ENCODE results near the gene HUWE1.
A peak's percentile ranks its signal among the peaks of the same experiment; 100 is the strongest.
"Not testable (repeated sequence)": the region's sequence is repeated elsewhere in the genome, so short reads cannot be mapped to it uniquely, and the experiment has no call there.

The HUWE1 gene, protein sequence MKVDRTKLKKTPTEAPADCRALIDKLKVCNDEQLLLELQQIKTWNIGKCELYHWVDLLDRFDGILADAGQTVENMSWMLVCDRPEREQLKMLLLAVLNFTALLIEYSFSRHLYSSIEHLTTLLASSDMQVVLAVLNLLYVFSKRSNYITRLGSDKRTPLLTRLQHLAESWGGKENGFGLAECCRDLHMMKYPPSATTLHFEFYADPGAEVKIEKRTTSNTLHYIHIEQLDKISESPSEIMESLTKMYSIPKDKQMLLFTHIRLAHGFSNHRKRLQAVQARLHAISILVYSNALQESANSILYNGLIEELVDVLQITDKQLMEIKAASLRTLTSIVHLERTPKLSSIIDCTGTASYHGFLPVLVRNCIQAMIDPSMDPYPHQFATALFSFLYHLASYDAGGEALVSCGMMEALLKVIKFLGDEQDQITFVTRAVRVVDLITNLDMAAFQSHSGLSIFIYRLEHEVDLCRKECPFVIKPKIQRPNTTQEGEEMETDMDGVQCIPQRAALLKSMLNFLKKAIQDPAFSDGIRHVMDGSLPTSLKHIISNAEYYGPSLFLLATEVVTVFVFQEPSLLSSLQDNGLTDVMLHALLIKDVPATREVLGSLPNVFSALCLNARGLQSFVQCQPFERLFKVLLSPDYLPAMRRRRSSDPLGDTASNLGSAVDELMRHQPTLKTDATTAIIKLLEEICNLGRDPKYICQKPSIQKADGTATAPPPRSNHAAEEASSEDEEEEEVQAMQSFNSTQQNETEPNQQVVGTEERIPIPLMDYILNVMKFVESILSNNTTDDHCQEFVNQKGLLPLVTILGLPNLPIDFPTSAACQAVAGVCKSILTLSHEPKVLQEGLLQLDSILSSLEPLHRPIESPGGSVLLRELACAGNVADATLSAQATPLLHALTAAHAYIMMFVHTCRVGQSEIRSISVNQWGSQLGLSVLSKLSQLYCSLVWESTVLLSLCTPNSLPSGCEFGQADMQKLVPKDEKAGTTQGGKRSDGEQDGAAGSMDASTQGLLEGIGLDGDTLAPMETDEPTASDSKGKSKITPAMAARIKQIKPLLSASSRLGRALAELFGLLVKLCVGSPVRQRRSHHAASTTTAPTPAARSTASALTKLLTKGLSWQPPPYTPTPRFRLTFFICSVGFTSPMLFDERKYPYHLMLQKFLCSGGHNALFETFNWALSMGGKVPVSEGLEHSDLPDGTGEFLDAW (N-terminal part only)

GRCh38 chrX:53686151-53686885, at the start of gene HUWE1:
HUWE1 (minus strand) TSS chrX:53686719; CDS start chrX:53654107, 32,612 bp downstream.
- DNase-seq (ENCODE audit: low spot score), result peak; percentile 67

DNA sequence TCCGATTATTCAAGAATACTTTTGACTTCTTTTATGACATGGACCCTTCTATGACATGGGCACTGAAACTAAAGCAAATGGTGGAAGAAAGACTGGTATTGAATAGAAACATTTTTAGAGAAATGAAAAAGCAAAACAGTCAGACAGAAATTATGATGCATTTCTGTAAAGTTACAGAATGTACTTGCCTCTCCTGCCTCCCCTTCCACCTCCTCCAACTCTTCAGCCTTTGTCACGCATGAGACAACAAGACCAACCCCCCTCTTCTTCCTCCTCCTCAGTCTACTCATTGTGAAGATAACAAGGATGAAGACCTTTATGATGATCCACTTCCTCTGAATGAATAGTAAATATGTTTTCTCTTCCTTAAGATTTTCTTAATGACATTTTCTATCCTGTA, 46.3 kb upstream of the HUWE1 start:
- DNase-seq (ENCODE audit: low spot score), result no peak

DNA sequence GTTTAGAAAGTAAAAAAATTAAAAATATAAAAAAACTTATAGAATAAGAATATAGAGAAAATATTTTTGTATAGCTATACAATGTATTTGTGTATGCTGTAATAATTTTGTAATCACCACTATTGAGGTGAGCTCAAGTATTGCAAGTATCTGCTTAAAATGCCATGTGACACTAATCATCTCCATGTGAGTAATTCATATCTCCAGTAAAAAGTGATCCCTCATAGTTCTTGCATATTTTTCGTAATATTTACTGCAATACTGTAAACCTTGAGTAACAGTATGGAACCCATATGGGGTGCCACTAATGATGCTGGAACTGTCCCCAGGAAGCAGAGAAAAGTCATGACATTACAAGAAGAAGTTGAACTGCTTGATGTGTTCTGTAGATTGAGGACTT, 43.2 kb upstream of the HUWE1 start:
- no peak for DNase-seq (ENCODE audit: low spot score)

DNA sequence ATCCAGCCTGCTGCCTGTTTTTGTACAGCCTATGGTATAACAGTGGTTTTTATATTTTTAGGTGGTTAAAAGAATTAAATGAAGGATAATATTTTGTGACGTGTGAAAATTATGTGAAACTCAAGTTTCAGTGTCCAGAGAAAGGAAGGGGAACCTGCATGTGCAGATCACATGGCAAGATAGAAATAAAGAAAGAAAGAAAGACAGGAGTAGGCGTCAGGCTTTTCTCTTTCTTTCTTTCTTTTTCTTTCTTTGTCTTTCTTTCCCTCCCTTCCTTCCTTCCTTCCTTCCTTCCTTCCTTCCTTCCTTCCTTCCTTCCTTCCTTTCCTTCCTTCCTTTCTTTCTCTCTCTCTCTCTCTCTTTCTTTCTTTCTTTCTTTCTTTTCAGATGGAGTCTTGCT, 42.0 kb upstream of the HUWE1 start:
- no peak for DNase-seq (ENCODE audit: low spot score)

- DNase-seq (ENCODE audit: low spot score), result no peak
Observed at GRCh38 chrX:53724872-53725271, 38.4 kb upstream of the HUWE1 start.

- no peak for DNase-seq (ENCODE audit: low spot score)
Observed at GRCh38 chrX:53723381-53723780, 36.9 kb upstream of the HUWE1 start.

DNA sequence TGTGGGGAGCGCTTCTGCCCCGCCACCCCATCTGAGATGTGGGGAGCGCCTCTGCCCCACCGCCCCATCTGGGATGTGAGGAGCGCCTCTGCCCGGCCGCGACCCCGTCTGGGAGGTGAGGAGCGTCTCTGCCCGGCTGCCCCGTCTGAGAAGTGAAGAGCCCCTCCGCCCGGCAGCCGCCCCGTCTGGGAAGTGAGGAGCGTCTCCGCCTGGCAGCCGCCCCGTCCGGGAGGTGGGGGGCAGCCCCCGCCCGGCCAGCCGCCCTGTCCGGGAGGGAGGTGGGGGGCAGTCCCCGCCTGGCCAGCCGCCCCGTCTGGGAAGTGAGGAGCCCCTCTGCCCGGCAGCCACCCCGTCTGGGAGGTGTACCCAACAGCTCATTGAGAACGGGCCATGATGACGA, 35.1 kb upstream of the HUWE1 start:
- DNase-seq (ENCODE audit: low spot score), result not testable (repeated sequence)

GRCh38 chrX:53719666-53720065, 33.1 kb upstream of the HUWE1 start:
- DNase-seq (ENCODE audit: low spot score), result not testable (repeated sequence)

DNA sequence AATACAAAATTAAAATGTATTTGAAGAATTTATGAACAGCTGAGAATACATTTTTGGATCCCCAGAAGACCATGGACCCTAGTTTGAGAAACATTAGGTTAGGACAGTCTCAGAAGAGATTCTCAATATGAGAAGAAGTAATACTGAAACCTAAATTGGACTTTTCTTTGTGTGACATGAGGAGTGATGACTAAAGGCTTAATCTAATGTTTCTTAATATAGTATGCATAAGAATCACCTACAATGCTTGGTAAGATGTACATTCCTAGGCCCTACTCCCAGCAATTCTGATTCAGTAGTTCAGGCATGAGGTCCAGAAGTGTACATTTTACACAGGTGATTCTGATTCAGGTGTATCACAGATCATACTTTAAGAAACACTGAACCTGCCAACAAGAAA, 31.6 kb upstream of the HUWE1 start:
- DNase-seq (ENCODE audit: low spot score), result no peak

- DNase-seq (ENCODE audit: low spot score), result no peak
Observed at GRCh38 chrX:53717205-53717604, 30.7 kb upstream of the HUWE1 start.

DNA sequence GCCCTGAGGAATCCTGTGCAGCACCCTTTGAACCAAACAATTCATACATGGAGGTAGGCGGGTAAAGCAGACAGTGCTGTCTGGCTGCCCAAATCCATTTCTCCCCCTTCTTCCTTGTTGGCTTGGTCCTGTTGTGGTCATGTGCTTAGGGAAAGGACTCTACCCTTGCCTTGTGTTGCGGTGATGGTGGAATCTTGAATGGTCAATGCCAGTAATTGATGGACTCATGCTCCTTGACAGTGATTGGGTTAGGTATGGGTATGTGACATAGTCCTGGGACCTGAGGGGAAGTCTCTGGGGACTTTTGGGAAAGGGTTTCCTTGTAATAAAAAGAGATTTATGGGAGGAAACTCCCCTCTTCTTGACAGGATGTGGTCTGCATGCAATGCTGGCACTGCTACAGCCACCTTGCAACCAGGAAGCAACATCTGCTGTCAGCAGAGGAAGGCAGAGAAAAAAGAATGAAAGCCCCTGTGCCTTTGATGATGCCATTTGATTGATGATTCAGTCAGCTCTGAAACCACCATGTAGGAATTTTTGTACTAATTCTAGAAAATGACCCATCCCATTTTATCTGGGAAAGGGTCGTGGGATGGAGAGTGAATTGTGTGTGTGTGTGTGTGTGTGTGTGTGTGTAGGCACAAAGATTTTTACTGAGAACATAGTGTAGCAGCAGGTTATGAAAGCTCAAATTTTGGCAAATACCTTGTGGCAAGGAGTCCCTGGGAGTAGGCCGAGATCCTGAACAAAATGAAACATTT, 30.0 kb upstream of the HUWE1 start:
- DNase-seq (ENCODE audit: low spot score), result no peak

DNA sequence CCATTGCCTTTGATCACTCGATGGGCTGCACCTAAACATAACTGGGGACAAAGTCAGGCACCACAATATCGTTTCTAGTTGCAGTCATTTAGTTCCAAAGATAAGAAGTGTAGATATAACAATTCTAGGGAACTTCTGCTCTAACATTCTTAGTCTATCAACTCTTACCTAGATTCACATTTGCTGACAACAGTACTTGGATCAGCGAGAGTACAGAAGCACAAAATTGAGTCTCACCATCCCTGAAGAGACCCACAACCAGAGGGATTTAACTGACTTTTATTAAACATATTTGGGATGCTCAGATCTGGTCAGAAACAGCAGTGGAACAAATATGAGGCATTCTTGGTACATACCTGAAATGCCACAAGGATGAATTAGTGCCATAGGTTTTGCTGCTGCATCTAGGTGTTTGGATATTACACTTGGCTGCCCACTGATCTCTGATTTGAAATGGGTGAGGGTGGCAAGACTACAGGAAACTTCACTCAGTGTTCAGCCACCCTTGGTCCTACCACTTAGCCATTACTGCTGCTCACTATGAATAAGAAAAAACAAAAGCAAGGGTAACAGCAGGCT, 28.9 kb upstream of the HUWE1 start:
- no peak for DNase-seq (ENCODE audit: low spot score)

DNA sequence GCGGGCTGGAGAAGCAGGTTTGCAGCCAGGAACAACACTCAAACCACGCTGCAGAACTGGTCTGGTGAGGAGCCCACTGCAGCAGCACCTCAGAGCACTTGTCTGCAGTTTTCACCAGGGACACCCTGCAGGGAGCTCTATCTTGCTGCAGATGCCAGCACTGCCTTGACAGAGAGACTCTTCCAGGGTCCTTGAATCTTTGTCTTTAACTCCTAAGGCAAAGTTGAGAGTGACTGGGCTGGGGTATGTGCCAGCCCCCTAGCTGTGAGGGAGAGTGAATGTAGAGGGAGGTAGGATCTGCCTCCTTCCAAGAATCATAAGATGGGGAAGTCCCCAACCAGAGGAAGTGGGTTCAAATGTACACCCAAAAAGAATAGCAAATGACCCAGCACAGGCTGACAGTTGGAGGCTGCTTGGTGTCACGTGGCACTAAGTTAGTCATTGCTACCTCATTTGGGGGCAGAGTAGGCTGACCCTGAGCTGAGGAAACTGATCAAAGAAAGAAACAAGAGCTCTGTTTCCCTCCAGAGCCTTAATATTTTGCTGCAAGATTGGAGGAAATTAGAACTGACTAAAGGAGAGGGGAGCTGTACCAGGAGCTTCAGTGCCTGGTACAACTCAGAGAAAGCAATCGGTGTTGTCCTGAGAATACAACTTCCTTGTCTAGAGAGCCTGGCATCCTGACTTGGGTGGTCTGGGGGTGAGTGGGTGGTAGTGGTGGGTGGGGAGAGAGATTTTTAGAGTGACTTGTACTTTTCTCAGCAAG, 28.2 kb upstream of the HUWE1 start:
- no peak for DNase-seq (ENCODE audit: low spot score)

DNA sequence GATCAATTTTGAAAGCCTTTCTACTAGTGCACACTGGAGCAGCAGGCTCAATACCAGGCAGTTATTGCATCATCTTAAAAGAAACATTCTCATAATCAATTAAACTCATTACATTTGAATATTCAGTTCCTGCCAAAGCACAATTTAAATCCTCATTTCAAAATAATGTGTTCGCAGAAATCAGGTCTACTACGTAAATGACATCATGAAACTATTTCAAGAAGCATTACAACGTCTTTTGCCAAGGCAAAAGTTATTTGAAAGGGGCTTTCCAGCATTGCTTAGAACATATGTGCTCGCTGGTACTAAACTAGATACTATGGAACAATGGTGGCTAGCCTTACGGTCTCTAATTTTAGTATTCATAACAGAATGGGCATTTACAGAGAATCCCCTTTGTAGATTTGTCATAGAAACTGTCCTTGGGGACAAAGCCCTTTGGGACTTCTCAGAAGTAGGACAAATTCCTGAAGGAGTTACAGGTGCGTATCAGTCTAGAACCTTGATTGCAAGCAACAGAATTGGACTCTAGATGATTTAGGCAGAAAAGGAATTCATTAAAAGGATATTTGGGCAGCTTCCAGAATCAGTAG, 27.6 kb upstream of the HUWE1 start:
- DNase-seq (ENCODE audit: low spot score), result no peak

DNA sequence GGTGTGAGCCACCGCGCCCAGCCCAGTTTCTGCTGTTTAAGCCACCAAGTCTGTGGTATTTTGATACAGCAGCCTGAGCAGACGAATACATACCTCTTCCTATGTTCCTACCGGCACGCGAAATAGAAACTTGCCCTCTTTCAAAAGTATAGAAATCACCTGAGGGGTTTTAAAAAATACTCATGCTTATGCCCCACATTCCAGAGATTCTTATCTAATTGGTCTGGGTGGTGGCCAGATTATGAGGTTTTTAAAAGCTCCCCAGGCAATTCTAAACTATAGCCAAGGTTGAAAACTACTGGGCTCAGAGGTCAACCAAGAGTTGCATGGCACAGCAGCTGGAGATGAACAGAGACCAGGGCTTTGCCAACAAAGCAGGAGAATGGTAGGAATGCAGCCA, 24.9 kb upstream of the HUWE1 start:
- DNase-seq (ENCODE audit: low spot score), result no peak

- DNase-seq (ENCODE audit: low spot score), result no peak
Observed at GRCh38 chrX:53704854-53705253, 18.3 kb upstream of the HUWE1 start.

DNA sequence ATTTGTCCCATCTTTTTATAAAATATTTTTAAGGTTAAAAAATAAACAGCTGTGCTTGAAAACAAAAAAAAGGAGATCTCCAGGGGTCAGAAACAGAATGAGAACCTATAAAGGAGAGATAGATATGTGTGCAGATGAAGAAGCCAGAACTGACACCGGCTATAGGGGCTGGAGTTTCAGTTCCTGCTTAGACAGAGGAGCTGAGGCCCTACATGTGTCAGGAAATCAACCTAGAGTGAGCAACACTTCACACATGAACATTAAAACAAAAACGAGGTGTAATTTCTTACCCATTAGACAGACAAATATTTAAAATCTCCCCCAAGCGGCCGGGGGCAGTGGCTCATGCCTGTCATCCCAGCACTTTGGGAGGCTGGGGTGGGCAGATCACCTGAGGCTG, 17.8 kb upstream of the HUWE1 start:
- no peak for DNase-seq (ENCODE audit: low spot score)

DNA sequence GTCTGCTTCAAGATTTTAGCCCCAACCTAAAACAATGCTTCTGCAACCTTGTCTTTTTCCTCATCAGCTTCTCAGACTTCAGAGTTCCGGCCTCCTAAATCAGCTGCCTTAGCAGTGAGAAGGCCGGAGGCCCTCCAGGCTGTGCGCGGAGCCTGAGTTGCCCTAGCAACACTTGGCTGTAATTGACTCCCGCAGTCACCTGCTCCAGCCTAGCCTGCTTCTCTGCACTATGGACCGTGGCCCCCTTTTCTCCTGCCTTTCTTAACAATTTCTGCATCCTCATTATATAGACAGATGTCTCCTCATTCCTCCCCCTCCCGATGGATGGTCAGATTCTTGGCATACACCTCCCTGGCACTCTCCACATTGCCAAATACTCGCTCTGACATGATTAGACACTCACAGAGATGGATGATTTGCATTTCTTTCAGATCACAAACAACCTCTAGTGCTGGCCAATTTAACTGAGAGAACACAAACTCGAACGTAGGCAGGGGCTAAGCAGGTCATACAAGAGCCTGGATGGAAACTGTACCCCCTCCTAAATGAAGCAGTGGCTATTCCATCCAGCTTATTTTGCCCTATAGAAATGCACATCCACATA, 9.5 kb upstream of the HUWE1 start:
- DNase-seq (ENCODE audit: low spot score), result no peak

DNA sequence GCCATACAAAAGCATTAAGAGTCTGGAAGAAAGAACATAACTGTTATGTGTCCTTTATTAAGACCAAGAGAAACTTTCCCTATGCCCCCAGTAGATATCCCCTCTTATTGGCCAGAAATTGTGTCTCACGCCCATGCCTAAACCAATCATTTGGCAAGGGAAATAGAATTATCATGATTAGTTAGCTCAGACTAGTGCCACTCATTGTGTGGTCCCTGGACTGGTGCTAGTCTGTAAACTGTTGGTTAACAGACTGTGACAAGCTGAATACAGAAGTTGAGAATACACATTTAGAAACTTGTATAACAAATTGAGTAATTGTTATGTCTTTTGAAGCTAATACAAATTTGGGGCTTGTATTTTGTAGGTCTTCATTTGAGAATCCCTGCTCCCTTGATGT, 8.1 kb upstream of the HUWE1 start:
- no peak for DNase-seq (ENCODE audit: low spot score)
